ENCODE results near the gene GPATCH2L. TPM values are rescaled to one million over a fixed set of nuclear protein-coding genes. Genes with fewer than 3 reads are reported as not detected.

Gene GPATCH2L
- total RNA-seq, 4 donors from 2014 or later: 27.1 to 70.4 (median 56.1) TPM

DNA sequence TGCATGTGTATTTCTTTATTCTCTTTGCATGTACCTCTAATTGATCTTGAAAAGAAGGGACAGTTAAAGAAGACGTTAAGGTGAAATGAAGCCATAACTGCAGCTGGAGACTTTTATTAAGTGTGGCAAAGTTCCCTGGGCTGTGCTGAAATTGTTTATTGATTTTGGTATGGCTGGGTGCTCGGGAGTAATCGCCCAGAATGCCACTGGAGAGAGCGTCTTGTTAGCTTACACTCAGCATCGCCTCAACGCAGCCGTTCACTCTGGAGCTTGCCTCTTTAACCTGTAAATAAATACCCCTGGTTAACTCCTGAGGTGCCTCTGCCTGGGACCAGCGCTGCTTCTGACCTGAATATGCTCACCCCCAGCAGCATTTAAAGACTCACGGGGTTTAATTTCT is 98.6 kb downstream of the GPATCH2L start:
- Histone ChIP-seq H3K36me3 (no peaks in the 10 kb centered on the region), H3K27me3 (no peaks in the 10 kb centered on the region), H3K4me1 (no peaks in the 10 kb centered on the region), H3K27ac (no peak overlapping the region), H3K9me3 (no peaks in the 10 kb centered on the region), H3K4me3 (no peak overlapping the region)
- TF ChIP-seq, protein P1, sequence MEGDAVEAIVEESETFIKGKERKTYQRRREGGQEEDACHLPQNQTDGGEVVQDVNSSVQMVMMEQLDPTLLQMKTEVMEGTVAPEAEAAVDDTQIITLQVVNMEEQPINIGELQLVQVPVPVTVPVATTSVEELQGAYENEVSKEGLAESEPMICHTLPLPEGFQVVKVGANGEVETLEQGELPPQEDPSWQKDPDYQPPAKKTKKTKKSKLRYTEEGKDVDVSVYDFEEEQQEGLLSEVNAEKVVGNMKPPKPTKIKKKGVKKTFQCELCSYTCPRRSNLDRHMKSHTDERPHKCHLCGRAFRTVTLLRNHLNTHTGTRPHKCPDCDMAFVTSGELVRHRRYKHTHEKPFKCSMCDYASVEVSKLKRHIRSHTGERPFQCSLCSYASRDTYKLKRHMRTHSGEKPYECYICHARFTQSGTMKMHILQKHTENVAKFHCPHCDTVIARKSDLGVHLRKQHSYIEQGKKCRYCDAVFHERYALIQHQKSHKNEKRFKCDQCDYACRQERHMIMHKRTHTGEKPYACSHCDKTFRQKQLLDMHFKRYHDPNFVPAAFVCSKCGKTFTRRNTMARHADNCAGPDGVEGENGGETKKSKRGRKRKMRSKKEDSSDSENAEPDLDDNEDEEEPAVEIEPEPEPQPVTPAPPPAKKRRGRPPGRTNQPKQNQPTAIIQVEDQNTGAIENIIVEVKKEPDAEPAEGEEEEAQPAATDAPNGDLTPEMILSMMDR (IDR thresholded peaks at IDR 0.05): no peak
- no peak for TF ChIP-seq POLR2A (IDR thresholded peaks at IDR 0.05)
- no peak for DNase-seq

GRCh38 chr14:76252471-76252870 is 100.7 kb downstream of the GPATCH2L start:
- DNase-seq: no peak
- H3K4me1 ChIP-seq: no peaks in the 10 kb centered on the region
- H3K9me3 ChIP-seq: no peaks in the 10 kb centered on the region
- H3K36me3 ChIP-seq: no peaks in the 10 kb centered on the region
- no peaks in the 10 kb centered on the region for H3K27me3 ChIP-seq
- no peak overlapping the region for H3K27ac ChIP-seq
- H3K4me3 ChIP-seq: no peak overlapping the region
- TF ChIP-seq POLR2A (IDR thresholded peaks at IDR 0.05): no peak
- TF ChIP-seq, protein P1 (IDR thresholded peaks at IDR 0.05): no peak

DNA sequence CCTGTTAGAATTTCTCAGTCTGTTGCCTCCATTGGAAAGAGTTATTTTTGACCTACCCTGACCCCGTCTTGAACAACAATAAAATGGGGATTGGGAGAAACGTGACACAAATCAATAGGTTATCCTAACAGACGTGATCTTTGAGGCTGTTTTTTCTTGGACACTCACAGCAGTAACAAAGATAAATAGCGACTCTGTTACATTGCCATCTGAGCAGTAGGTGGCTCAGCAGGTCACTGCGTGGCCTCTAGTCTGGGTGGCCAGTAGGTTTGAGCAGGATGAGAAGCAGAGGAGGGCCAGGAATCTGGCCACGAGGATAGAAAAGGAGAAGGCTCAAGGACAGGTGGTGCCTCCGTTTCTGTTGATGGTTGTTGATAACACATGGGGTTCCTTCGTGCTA is 101.4 kb downstream of the GPATCH2L start:
- Histone ChIP-seq H3K4me1 (no peaks in the 10 kb centered on the region), H3K27ac (no peak overlapping the region), H3K9me3 (no peaks in the 10 kb centered on the region), H3K4me3 (no peak overlapping the region), H3K36me3 (no peaks in the 10 kb centered on the region), H3K27me3 (no peaks in the 10 kb centered on the region)
- no peak for TF ChIP-seq POLR2A (IDR thresholded peaks at IDR 0.05)
- TF ChIP-seq, protein P1 (IDR thresholded peaks at IDR 0.05): no peak
- no peak for DNase-seq

DNA sequence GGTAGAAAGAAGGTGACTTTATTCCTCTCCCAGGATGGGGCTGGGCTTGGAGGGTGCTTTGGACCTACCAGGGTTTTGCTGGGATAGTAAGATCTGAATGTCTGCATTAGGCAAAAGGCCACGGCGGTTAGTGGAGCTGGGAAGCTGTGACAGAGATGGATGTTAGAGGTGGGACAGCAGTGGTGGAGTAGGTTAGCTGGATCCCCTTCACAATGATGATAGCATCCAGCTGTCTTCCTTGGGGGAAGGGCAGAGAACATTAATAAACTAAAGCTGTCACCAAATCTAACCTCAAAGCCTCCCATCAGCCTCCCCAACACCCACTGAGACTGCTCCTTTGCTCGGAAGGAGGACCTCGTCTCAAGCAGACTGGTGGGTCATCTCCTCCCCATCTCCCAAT is 104.8 kb downstream of the GPATCH2L start:
- no peaks in the 10 kb centered on the region for H3K4me1 ChIP-seq
- H3K36me3 ChIP-seq: no peaks in the 10 kb centered on the region
- no peaks in the 10 kb centered on the region for H3K9me3 ChIP-seq
- no peak overlapping the region for H3K4me3 ChIP-seq
- no peak overlapping the region for H3K27ac ChIP-seq
- DNase-seq: no peak
- TF ChIP-seq POLR2A (IDR thresholded peaks at IDR 0.05): no peak
- TF ChIP-seq, protein P1 (IDR thresholded peaks at IDR 0.05): no peak
- no peaks in the 10 kb centered on the region for H3K27me3 ChIP-seq

DNA sequence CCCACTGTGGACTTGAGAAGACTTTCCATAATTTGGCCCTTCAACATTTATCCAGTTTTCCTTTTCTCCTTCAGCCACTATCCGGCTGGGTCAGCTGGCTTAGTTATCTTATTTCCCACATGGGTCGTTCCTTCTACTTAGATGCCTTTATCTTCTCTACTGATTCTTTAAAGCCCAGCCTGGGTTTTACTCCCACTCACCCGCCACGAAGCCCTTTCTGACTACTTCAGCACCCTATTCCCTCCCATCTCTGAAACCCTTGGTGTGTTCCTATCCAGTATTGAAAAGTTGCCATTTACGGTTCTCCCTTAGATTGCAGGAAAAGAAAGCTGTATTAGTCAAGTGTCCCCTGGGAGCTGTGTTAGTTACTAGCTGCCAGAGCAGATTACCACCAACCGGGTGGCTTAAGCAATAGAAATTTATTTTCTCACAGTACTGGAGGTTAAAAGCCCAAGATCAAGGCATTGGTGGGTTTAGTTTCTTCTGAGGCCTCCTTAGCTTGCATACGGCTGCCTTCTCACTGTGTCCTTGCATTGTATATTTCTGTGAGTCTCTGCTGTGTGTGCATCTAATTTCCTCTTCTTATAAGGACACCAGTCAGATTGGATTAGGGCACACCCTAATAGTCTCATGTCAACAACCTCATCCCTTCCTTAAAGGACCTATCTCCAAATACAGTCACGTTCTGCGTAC is 105.5 kb downstream of the GPATCH2L start:
- H3K27me3 ChIP-seq: no peaks in the 10 kb centered on the region
- no peak overlapping the region for H3K4me3 ChIP-seq
- DNase-seq: no peak
- H3K9me3 ChIP-seq: no peaks in the 10 kb centered on the region
- H3K4me1 ChIP-seq: no peaks in the 10 kb centered on the region
- no peaks in the 10 kb centered on the region for H3K36me3 ChIP-seq
- H3K27ac ChIP-seq: no peak overlapping the region
- TF ChIP-seq, protein P1 (IDR thresholded peaks at IDR 0.05): no peak
- no peak for TF ChIP-seq POLR2A (IDR thresholded peaks at IDR 0.05)

Data from Peyer's patch (tissue), 4 donors.